Psoas muscle (tissue), 8 donors: ENCODE results near the gene SLC2A8. TPM values are rescaled to one million over a fixed set of nuclear protein-coding genes. Genes with fewer than 3 reads are reported as not detected.

Experiments used
- ATAC-seq, 4 donors: fragments of 200-7000 bp; cut with Tn5 transposase; one replicate each; pipeline ENCODE4 v1.9.1; 2020; ENCODE audit warnings: moderate library complexity in 3 of 4, mild to moderate bottlenecking in 2 of 4
- DNase-seq, 2 donors: peaks; one replicate each; pipeline ENCODE4 v3.0.0-alpha.2; 2020
- H3K27ac ChIP-seq: fragments of 200-600 bp; one replicate; pipeline ENCODE4 v1.8.0; 2022
- H3K27me3 ChIP-seq, 3 donors: fragments of 200-600 bp in 1 of 3; one replicate each; pipeline versions ENCODE4 v1.6.1 to v1.8.0; 2013 to 2022; ENCODE audit warnings: low read length in 2 of 3, mild to moderate bottlenecking in 2 of 3, moderate library complexity in 1 of 3; ENCODE audit not compliant: insufficient read depth in 3 of 3
- H3K36me3 ChIP-seq, 2 donors: fragments of 200-600 bp in 1 of 2; one replicate each; pipeline versions ENCODE4 v1.6.1 to v1.8.0; 2013 to 2022; ENCODE audit warnings: low read depth in 1 of 2, mild to moderate bottlenecking in 1 of 2, moderate library complexity in 1 of 2; ENCODE audit not compliant: insufficient read depth in 1 of 2
- H3K4me1 ChIP-seq: fragments of 200-600 bp; one replicate; pipeline ENCODE4 v1.8.0; 2022
- H3K4me3 ChIP-seq: fragments of 200-600 bp; one replicate; pipeline ENCODE4 v1.8.0; 2022; ENCODE audit warnings: mild to moderate bottlenecking
- H3K9me3 ChIP-seq: fragments of 200-600 bp; one replicate; pipeline ENCODE4 v1.8.0; 2022
- WGBS, 3 donors: extraction: QIAGEN DNeasy Blood & Tissue Kit; methylation state at CpG; one replicate each; pipeline versions ENCODE4 v1.1.6 to v1.1.7; 2013; 5-methylcytosine and 5-hydroxymethylcytosine counted together
- intact Hi-C, 2 donors: fragments of 100-400 bp; cut with DNase I; formaldehyde crosslinking; loops; one replicate each; pipeline versions ENCODE4 v1.11.0 to v1.14.2; 2022
- polyA plus RNA-seq, 3 donors: library from polyadenylated mRNA; stranded (reverse); fragments of 200-250 nt; gene quantifications; one replicate each; pipeline ENCODE4 v1.2.3, GENCODE V29; 2013
- total RNA-seq, 4 donors: library from RNA; stranded (reverse); fragmentation: NEBNext Ultra II Directional in 2 of 4; extraction: Animal tissue kit (Norgen Biotek cat#: 25700) in 2 of 4; gene quantifications; one replicate each; pipeline versions ENCODE4 v1.2.1 to v1.2.4, GENCODE V29; 2021 to 2023
- TF ChIP-seq, protein P1 (sequence below): fragments of 200-600 bp; IDR thresholded peaks from one replicate; pipeline ENCODE4 v1.8.0; 2022; ENCODE audit warnings: antibody characterized with exemption
- donor health status: healthy with polysubstance abuse.
- donor health status: DM: no; HTN: no; CAD: no; lungs with moderate emphysema.
- donor health status: Bipolar disorder and iron deficiency.
- donor health status: healthy.
- donor health status: DM: yes; HTN: yes; CAD: no.
- donor health status: DM: no; HTN: no; CAD: no.
- donor health status: DM: no; HTN: no; CAD: no.
- donor health status: DM: yes; HTN: yes; CAD: no.

SLC2A8 gene
- total and polyA plus RNA-seq, 7 donors, result 13.2 to 20.3 (median 16.3) TPM

DNA sequence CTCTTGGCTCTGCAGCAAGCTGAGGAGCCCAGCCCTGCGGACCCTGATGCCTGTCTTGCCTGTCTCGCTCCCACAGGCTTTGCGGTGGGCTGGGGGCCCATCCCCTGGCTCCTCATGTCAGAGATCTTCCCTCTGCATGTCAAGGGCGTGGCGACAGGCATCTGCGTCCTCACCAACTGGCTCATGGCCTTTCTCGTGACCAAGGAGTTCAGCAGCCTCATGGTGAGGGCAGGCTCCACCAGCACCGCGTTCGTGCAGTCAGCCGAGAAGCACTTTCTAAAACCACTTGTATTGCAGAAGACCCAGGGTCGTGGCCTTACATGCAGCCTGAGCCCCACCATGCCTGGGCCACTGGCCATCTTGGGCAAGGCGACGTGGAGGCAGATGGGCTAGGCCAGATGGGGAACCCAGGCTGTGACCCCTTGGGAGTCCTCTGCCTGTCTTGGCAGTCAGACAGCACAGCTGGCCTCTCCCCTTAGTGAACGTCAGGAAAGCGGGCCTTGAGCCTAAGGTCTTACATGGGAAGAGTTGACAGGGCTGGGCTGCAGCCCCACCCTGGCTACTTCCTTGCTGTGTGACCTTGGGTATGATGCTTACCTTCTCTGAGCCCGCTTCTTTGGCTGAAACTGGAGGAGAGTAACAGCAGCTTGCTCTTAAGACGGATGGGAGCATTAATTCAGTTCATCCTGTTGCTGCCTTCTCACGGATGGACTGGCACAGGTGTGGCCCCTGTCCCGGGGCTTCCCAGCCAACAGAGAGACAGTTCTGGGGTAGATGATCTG, 8.6 kb downstream of the SLC2A8 start:
- TF ChIP-seq, protein P1, sequence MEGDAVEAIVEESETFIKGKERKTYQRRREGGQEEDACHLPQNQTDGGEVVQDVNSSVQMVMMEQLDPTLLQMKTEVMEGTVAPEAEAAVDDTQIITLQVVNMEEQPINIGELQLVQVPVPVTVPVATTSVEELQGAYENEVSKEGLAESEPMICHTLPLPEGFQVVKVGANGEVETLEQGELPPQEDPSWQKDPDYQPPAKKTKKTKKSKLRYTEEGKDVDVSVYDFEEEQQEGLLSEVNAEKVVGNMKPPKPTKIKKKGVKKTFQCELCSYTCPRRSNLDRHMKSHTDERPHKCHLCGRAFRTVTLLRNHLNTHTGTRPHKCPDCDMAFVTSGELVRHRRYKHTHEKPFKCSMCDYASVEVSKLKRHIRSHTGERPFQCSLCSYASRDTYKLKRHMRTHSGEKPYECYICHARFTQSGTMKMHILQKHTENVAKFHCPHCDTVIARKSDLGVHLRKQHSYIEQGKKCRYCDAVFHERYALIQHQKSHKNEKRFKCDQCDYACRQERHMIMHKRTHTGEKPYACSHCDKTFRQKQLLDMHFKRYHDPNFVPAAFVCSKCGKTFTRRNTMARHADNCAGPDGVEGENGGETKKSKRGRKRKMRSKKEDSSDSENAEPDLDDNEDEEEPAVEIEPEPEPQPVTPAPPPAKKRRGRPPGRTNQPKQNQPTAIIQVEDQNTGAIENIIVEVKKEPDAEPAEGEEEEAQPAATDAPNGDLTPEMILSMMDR, result no peak
- H3K4me1 ChIP-seq, result no peaks in the 10 kb centered on the region
- intact Hi-C loops, result no loop called here
- no peak overlapping the region for H3K27ac ChIP-seq
- peaks cover 0 to 68% of the 10 kb centered on the region in 2 donors for H3K36me3 ChIP-seq
- 66 to 73% (median 69%) methylated on average over 20 of the region's 20 CpGs for WGBS, 3 donors
- no peak overlapping the region for H3K4me3 ChIP-seq
- H3K9me3 ChIP-seq, result no peaks in the 10 kb centered on the region
- DNase-seq, result peak in 1 of 2 donors; percentile 81
- no peaks in the 10 kb centered on the region for H3K27me3 ChIP-seq
- ATAC-seq, result peak in 2 of 4 donors; percentile 34 to 45

DNA sequence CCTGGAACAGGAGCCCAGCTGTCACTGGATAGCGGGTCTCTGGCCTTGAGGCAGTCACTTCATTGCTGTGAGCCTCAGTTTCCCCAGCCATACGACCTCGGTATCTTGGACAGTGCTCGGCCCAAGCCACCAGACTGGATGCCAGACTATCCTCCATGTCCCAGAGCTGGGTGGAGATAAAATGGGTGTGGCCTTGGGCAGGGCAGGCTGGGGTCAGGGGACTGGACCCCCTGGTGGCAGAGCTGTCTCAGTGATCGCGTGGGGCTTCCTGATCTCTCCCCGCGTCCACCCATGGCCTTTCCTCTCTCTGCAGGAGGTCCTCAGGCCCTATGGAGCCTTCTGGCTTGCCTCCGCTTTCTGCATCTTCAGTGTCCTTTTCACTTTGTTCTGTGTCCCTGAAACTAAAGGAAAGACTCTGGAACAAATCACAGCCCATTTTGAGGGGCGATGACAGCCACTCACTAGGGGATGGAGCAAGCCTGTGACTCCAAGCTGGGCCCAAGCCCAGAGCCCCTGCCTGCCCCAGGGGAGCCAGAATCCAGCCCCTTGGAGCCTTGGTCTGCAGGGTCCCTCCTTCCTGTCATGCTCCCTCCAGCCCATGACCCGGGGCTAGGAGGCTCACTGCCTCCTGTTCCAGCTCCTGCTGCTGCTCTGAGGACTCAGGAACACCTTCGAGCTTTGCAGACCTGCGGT, 10.0 kb downstream of the SLC2A8 start:
- TF ChIP-seq, protein P1, result no peak
- no peaks in the 10 kb centered on the region for H3K27me3 ChIP-seq
- WGBS, 3 donors, result 78 to 82% (median 82%) methylated on average over 12 to 13 of the region's 13 CpGs
- intact Hi-C loops, result no loop called here
- DNase-seq (no peak), ATAC-seq (no peak)
- peaks cover 0 to 54% of the 10 kb centered on the region in 2 donors for H3K36me3 ChIP-seq
- H3K9me3 ChIP-seq, result no peaks in the 10 kb centered on the region
- H3K4me1 ChIP-seq, result no peaks in the 10 kb centered on the region
- H3K27ac ChIP-seq, result no peak overlapping the region
- H3K4me3 ChIP-seq, result no peak overlapping the region

DNA sequence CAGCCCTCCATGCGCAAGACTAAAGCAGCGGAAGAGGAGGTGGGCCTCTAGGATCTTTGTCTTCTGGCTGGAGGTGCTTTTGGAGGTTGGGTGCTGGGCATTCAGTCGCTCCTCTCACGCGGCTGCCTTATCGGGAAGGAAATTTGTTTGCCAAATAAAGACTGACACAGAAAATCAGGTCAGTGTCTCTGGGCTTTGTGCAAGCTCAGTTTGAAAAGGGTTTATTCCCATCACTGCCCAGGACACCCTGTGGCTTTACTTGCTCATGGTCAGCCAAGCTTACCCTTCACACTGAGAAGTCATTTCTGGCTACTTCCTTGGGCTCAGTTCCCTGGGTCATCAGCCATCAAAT, 10.5 kb downstream of the SLC2A8 start:
- intact Hi-C loops, result no loop called here
- Histone ChIP-seq H3K36me3 (peaks cover 0 to 49% of the 10 kb centered on the region in 2 donors), H3K27ac (no peak overlapping the region), H3K9me3 (no peaks in the 10 kb centered on the region), H3K4me3 (no peak overlapping the region), H3K4me1 (no peaks in the 10 kb centered on the region), H3K27me3 (no peaks in the 10 kb centered on the region)
- no peak for DNase-seq
- no peak for ATAC-seq
- TF ChIP-seq, protein P1, result no peak
- WGBS, 3 donors, result 74 to 79% (median 77%) methylated on average over 6 of the region's 6 CpGs

DNA sequence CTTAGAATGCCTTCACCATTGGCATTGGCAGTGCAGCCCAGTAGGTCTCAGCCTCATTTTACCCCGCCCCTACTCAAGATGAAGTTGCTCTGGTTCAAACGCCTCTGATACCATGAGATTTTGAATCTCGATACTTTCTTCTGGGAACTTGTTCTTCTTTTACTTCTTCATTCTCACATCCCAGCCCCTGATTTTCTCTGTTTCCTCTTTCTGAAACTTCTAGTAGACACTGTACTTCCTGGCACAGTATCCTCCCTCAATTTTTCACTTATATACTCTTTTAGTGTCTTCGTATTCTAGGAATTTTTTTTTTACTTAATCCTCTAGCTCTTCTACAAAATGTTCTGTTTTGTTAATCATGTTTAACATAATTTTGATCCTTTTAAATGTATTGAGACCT, 14.2 kb downstream of the SLC2A8 start:
- DNase-seq, result no peak
- 86 to 93% (median 92%) methylated on average over 4 of the region's 4 CpGs for WGBS, 3 donors
- Histone ChIP-seq H3K4me1 (no peaks in the 10 kb centered on the region), H3K36me3 (peaks cover 0 to 18% of the 10 kb centered on the region in 2 donors), H3K27me3 (no peaks in the 10 kb centered on the region), H3K27ac (no peak overlapping the region), H3K9me3 (no peaks in the 10 kb centered on the region), H3K4me3 (no peak overlapping the region)
- ATAC-seq, result no peak
- intact Hi-C loops, result no loop called here
- TF ChIP-seq, protein P1, result no peak
